AG09319 (cell line): ENCODE measurements around the gene SLC7A1.

ENCODE experiments used
- DNase-seq: peaks from one replicate; pipeline ENCODE4 v3.0.0-alpha.2; 2010; ENCODE audit warnings: low read depth; ENCODE audit errors: extremely low read depth
- TF ChIP-seq, protein P1 (sequence below): IDR thresholded peaks from 2 replicates; pipeline ENCODE4 v1.5.1; 2011; ENCODE audit warnings: low read depth, mild to moderate bottlenecking, inconsistent platforms, low read length, moderate library complexity

SLC7A1 gene

GRCh38 chr13:29594303-29594709, 1.2 kb downstream of the SLC7A1 start:
- TF ChIP-seq, protein P1, sequence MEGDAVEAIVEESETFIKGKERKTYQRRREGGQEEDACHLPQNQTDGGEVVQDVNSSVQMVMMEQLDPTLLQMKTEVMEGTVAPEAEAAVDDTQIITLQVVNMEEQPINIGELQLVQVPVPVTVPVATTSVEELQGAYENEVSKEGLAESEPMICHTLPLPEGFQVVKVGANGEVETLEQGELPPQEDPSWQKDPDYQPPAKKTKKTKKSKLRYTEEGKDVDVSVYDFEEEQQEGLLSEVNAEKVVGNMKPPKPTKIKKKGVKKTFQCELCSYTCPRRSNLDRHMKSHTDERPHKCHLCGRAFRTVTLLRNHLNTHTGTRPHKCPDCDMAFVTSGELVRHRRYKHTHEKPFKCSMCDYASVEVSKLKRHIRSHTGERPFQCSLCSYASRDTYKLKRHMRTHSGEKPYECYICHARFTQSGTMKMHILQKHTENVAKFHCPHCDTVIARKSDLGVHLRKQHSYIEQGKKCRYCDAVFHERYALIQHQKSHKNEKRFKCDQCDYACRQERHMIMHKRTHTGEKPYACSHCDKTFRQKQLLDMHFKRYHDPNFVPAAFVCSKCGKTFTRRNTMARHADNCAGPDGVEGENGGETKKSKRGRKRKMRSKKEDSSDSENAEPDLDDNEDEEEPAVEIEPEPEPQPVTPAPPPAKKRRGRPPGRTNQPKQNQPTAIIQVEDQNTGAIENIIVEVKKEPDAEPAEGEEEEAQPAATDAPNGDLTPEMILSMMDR: no peak
- no peak for DNase-seq

DNA sequence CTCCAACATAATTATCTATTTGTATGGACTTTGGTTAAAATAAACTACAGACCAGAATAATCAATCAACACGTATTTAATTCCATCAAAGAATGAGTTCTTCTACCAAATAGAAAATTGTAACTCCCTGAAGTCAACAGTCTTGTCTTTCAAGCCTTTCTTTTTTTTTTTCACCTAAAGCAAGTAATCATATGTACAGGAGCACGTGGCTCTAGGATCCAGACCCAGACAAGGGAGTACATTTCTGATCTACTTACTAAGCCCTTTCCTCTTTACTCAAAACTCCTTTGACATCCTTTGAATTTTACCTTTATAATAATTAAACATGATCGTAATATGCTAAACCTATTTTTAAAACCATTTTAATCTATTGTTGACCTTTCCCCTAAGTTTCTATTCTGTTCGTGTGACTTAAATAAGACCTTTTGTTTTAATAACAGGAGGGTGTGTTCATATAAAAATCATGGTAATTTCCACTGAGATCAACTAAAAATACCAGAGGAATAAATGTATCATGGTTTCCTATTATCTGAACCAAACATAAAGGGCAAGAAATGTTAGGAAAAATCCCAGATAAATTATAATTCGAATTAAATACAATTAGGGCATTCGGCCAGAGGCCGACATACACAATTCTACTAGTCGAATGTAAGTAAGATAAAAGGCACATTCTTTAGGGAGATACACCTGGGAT, 1.7 kb downstream of the SLC7A1 start:
- TF ChIP-seq, protein P1: no peak
- no peak for DNase-seq

DNA sequence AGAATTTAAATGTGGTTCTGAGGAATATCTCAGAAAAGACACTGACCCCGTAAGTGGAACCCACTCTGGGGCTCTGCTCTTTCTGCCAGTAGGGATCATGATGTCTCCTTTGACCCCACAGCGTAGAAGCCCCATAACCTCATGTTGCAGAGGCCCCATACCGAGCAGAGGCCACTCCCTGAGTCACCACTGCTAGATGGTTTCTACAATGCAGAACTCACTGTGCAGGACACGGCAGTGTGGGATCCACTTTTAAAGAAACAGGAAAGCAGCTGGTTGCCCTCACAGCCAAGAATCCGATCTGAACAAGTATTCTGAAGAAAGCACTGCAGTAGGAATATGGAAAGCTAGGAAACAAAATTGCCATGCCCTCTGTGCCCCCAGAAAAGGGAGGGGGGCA, 4.2 kb downstream of the SLC7A1 start:
- TF ChIP-seq, protein P1: no peak
- DNase-seq: no peak

DNA sequence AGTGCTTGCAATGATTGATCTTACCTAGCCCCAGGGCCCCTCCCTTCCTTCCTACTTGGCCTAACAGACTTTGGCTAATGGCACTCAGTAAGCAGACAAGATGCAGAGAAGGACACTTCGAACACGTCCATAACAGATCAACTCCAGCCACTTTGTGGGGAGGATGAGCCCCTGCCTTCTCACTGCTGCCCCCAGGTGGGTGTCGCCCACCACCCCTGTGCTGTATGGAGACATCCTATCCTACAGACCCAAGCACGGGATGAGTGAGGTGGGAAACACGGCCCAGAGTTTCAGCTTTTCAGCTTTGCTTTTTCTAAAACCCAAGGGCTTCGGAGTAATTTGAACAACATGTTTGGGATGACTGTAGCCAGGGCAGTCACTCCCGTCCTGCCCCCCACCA, 5.5 kb downstream of the SLC7A1 start:
- TF ChIP-seq, protein P1: peak; percentile 18
- DNase-seq: no peak

GRCh38 chr13:29589234-29589633, 6.3 kb downstream of the SLC7A1 start:
- TF ChIP-seq, protein P1: no peak
- no peak for DNase-seq

GRCh38 chr13:29587645-29588044, 7.8 kb downstream of the SLC7A1 start:
- no peak for DNase-seq
- TF ChIP-seq, protein P1: no peak

DNA sequence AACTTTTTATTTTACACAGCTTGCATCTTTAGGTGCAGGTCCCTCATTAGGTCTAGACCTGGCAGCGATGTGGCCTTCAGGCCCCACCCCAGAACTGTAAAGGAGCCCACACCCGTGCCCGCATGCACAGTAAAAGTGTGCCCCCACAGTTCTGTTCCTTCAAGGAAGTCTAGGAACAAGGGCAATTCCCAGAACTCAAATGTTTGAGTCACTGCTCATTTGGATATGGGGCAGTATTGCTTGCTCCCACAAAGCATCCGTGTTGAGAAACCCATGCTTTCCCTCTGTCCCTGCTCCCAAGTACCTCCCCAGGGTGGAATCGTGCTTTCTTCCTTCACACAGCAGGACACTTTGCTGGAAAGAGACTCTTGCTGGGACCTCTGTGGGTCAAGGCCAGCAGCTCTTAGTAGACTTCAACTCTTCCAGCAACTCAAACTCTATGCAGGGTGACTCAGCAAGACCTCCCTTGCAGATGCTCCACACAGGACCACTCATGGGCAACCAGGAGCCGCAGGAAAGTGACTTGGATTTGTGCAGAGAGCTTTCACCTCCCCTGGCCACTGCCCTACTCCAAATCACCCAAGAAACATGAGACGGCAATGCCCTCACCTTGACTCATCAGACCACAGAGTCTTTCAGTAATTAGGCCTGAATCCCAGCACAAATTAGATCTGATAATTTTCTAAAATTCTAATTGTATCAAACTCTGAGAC, 12.3 kb downstream of the SLC7A1 start:
- TF ChIP-seq, protein P1: no peak
- DNase-seq: no peak
